HG02884 (cell line): ENCODE measurements around the gene STK11.

Experiments
- ATAC-seq: cut with Tn5 transposase; IDR thresholded peaks from one replicate; pipeline ENCODE4 v1.9.1; 2021; ENCODE audit warnings: mild to moderate bottlenecking, moderate library complexity; ENCODE audit not compliant: unreplicated experiment

The STK11 gene

DNA sequence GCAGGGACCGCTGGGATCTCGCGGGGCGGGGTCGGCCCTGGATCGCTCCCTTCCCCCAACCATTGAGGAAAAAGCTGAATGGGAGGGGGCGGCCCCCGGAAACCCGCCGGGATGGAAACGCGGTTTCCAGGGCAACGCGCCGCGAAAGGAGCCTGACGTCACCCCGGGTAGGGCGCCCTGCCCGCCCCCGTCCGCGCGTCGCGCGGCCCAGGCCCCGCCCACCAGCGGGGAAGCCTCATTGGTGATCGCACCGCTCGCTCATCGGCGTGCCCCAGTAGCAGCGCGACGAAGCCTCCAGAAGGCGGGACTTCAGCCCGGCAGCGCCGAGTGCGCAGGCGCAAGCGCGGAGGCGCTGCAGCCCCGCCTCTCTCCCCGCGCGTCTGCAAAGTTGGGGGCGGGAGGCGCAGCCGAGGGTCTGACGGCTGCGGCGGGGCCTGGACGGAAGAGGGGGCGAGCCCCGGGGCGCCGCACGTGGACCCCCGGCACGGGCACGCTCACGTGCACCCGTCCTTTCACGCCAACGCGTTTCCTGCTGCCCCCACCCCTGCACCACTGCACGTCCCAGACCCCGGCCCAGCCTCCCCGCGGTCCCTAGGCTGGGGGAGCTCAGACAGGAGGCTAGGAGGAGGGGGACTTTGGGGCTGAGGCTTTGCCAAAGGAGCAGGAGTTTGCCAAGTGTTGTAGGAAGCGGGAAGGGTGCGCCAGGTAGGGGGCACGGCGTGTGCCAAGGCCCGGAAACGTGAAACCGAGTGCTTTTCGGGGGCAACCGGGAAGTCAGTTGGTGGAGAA, 55.4 kb downstream of the STK11 start:
- ATAC-seq, result peak; percentile 57

DNA sequence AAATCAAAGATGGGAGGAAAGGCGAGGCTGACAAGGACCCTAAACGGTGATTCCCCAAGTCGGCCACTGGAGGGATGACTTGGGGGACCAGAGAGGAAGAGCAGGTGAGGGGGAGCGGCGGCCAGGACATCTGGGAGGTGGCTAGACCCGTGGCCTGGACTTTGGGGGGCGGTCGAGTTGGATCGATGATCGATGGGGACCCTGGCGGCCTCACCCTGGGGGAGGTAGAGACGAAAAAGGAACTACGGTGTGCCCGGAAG, 55.9 kb downstream of the STK11 start:
- no peak for ATAC-seq

DNA sequence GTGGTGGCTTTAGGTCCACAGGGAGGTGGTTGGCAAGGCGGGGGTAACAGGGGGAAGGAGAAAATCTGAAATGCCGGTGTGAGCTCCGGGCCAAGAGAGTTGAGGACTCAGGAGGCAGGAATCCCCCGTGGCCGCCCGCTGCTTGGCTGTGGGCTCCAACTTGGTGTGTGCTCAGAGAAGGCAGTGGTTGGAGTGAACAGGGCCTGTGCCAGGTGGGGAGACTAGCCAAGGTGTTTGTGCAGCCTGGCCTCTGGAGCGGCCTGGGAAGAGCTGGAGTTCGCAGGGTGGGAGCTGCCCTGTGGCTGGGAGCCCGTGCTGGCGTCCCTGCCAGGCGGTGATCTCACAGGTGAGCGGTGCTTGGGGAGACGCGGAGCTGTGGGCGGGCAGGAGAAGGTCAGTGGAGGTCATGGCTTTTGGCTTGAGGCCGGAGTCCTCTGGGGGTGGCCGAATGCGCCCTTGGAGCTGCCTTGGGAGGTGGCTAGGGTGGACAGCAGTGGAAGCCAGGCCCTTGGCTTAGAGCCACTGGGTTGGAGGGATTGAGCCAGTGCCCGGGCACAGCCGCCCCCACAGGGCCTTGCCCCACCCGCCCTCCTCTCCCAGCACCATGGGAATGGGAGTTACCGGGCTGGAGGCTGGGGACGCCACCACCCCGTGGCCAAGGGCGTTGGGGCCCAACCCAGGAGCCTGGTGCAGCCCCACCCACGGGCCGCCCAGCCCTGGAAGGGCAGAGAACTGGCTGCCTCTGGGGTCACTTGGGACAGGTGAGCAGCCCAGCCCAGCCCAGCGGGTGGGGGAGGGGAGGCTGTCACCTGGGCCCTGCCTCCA, 56.4 kb downstream of the STK11 start:
- ATAC-seq, result no peak

DNA sequence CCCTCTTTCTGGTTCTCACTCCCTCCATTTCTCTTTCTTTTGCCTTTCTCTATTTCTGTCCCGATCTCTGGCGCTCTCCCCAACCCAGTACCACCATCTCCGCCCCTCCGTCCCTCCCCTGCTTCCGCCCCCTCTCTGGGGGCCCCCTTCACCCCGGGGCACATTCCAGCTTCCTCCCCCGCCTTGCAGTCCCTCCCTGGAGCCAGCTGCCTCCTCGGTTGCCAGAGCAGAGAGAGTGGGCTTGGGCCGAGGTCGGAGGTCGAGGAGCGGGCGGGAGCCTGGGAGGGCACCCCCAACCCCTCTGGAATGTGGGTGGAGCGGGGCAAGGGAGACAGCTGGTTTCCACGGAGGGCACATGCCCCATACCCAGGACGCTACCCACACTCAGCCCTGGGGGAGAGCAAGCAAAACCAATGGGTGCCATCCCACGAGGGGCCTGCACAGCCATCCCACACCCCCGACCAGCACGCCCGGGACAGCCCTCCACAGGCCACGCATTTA, 57.1 kb downstream of the STK11 start:
- no peak for ATAC-seq

GRCh38 chr19:1263188-1263587, 57.6 kb downstream of the STK11 start:
- no peak for ATAC-seq

DNA sequence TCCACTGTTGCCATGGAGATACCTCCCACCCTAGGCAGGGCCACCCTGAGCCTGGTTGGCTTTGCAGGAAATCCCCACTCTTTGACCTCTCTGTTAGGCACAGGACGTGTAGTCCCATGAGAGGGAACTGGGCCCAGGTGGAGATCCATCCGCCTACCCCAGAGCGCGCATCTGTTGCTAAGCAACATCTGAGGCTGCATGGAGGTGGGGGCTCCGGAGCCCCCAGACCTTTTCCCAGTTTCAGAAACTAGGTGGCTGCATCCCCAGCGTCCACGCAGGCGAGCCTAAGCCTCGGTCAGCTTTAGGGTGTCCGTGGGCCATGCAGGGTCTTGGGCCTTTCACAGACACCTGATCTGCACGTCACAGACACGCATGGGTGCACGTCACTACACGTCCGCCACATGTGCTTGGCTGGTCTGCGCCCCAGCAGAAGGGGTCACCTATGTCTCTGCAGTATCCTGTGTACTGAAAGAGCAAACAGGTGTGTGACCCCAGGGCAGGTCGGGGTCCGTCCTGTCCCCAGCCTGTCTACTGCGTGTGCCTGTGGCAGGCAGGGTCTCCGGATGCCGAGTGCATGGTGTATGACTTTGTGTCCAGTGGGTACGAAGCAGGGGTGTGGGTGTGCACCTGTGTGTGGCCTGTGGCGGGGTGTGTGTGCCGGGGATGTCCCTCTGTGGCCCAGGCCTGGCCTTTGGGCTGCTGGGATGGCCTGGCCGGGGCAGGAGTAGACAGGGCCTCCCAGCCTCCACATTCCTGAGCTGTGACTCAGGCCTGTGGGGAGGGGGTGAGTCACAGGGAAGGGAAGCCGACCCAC, 59.4 kb downstream of the STK11 start:
- ATAC-seq, result no peak

DNA sequence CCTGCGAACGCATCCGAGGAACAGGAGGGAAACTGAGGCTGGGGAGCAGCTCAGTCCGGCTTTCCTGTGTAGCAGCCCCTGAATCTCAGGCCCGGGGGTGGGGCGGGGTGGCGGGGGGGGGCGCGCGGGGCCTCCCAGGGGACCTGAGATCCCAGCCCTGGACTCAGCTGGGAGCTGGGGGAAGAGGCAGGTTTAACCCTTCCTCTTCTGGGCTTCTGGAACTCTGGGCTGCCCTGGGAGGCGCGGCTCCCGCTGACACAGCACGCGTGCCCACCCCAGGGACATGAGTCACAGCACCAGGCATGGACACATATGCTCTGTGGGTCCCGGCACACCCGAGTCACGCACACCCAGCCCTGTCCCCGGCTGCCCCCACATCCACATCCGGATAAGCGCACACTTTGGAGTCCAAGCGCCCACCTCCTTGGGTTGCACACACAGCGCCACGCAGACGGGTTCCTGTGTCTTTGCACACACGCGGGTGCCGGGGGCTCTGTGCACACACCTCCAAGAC, 60.1 kb downstream of the STK11 start:
- ATAC-seq, result no peak

DNA sequence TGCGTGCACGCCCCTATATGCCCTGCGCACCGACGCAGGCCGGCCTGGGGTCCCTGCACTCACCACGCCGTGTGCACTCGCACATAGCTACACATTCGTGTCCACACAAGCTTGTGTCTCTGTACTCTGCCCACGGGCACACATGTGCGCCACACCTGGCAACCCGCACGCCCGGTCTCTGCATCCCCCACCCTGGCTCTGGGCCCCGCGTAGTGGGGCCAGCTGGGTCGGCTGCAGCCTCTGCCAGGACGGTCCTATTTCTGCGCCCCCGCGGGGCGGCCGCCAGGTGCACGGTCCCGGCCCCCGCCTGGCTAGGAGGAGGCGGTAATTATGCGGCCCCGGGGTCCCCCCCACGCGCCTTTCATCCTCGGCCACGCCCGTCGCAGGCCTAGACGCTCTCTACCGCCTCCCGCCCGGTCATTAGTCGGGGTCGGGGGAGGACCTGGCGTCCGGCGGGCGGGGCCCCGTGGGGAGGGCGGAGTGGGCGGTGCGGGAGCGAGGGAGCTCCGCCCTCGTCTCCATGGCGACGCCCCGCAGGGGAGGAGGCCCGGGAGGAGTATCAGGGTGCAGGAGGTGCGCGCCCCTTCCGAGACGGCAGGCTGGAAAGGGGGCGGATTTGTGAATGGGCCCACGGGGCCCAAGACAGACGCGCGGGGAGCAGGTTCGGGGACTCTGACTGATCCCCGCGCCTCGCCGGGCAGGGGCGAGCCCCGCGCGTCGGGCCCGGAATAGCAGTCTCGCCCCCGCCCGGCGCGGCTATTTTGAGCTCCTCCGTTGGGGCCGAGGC, 60.7 kb downstream of the STK11 start:
- no peak for ATAC-seq

GRCh38 chr19:1266916-1267476, 61.4 kb downstream of the STK11 start:
- ATAC-seq, result no peak

DNA sequence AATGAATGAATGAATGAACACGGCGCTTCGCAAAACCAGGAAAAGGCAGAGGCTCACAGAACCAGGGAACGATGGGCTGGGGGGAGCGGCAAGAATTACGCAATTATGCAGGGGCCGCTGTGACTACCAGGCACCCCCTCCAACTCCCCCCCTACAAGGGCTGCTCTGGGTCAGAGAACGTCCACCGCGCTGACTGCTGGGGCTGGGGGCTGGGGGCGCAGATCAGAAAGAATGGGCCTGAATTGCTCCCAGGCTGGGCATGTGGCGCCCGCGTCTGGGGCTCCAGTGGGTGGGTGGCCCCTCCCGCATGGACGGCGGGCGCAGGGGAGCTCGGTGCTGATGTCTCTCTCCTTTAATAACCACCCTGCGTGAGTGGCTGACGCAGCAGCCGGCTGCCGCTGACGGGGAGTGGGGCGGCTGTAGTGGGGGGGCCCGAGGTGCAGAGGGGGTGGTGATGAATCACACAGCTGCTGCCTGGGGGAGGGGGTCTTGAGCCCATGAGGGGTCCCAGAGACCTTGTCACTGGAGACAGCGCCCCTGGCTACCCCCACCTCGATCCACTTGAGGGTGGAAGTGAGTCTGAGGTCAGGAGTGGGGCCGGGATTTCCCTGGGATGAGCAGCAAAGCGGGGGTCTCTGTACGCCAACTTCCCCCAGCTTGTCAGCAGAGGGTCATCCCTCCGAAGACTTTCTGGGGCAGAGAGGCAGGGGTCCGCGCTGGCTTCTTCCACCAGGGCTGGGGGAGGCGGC, 62.1 kb downstream of the STK11 start:
- no peak for ATAC-seq

DNA sequence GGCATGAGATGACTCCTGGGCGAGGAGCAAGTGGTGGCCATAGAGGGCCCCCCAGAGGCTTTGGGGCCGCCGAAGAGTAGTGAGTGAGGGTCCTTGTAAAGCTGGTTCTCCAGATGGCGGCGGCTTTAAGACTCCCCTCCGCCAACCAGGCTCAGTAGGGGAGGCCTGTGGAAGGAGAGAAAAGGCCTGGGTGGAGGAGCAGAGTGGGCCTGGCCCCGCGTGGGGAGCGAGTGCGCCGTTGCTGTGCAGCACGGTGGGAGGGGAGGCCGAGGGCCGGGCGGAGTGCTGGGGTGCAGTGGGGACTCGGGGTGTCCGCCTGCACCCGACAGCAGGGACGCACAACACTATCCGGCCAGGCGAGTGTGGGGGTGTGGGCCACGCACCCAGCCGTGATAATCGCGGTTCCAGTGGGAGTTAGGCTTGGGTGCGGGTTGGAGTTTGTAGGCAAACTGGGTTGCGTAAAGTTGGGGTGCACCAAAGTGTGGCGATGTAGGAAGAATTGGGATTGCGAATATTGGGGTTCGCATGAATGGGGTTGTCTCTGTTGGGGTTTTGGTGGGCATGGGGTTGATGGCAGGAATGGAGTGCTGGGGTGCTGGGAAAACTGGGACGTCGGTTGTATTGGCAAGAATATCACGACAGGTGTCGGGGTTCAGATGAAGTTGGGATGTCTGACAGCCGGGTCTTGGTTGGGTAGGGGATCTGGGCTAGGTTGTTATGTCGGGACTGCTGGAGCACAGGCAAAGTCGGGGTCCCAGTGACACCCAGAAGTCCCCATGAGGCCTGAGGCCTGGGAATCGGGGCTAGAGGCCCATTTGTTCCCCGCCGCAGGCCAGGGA, 62.9 kb downstream of the STK11 start:
- no peak for ATAC-seq

GRCh38 chr19:1269065-1269477, 63.5 kb downstream of the STK11 start, which contains the start of gene CIRBP:
TSS of gene CIRBP (plus strand) at chr19:1269332. CDS start at chr19:1270934, 1,602 bp downstream.
- peak; percentile 51 for ATAC-seq

DNA sequence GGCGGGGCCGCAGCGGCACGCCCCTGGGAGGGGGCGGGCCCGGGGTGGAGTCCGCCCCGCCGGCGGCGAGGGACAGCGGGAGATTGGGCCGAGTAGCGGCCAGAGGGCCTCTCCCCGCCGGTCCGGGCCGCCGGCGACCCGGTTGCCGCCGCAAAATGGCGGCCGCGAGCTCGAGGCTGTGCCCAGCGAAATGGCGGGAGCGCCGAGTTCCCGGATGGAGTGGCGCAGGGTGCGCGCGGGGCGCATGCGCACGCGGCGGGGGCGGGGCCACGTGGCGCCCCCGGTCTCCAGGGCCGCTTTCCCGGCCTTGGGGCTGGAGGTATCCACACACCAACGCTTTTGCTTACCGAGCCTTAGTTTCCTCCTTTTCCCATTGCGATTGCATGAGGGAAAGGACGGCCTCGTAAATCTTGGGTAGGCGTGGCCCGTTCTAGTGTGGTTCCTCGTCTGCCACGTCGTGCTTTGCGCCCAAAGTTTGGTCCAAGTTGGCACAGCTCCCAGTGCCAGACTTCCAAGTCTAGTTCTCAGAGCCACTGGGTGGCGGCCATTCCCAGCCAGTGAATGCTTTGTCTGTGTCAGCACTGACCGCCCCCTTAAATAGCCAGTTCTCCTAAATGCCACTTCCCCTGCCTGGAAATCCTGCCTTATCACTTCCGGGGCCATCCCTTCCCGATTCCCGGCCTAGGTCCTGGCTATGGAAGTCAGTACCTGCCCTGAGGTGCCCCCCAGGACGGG, 64.1 kb downstream of the STK11 start:
- ATAC-seq, result peak; percentile 27

GRCh38 chr19:1270213-1270853, 64.8 kb downstream of the STK11 start:
- no peak for ATAC-seq

DNA sequence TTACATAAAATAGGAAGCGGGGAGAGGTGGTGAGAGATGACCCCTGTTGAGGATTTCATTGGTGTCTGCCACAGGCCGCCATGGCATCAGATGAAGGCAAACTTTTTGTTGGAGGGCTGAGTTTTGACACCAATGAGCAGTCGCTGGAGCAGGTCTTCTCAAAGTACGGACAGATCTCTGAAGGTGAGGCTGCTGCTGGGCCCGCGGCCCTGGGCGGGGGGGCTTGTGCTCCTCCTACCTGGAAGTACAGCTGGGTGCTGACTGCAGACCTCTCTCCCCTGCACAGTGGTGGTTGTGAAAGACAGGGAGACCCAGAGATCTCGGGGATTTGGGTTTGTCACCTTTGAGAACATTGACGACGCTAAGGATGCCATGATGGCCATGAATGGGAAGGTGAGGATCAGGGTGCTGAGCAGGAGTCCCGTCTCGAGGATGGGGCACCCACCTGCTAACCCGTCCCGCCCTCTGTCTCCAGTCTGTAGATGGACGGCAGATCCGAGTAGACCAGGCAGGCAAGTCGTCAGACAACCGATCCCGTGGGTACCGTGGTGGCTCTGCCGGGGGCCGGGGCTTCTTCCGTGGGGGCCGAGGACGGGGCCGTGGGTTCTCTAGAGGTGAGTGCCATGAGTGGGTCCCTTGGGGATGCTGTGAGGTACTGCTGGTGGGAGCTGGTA, 65.4 kb downstream of the STK11 start:
- no peak for ATAC-seq

GRCh38 chr19:1271528-1272422, 66.2 kb downstream of the STK11 start:
- ATAC-seq, result no peak
